ENCODE results near the gene REC114. TPM values are rescaled to one million over a fixed set of nuclear protein-coding genes. Genes with fewer than 3 reads are reported as not detected.

REC114 gene
- total RNA-seq, 1 donor from 2014 or later, result not detected

- Histone ChIP-seq H3K36me3 (peaks cover 11% of the 10 kb centered on the region in 2 donors), H3K9me3 (no peaks in the 10 kb centered on the region), H3K27me3 (no peaks in the 10 kb centered on the region), H3K27ac (no peak overlapping the region), H3K4me3 (no peak overlapping the region), H3K4me1 (peaks cover 32 to 51% of the 10 kb centered on the region in 2 donors)
- TF ChIP-seq, protein P1, sequence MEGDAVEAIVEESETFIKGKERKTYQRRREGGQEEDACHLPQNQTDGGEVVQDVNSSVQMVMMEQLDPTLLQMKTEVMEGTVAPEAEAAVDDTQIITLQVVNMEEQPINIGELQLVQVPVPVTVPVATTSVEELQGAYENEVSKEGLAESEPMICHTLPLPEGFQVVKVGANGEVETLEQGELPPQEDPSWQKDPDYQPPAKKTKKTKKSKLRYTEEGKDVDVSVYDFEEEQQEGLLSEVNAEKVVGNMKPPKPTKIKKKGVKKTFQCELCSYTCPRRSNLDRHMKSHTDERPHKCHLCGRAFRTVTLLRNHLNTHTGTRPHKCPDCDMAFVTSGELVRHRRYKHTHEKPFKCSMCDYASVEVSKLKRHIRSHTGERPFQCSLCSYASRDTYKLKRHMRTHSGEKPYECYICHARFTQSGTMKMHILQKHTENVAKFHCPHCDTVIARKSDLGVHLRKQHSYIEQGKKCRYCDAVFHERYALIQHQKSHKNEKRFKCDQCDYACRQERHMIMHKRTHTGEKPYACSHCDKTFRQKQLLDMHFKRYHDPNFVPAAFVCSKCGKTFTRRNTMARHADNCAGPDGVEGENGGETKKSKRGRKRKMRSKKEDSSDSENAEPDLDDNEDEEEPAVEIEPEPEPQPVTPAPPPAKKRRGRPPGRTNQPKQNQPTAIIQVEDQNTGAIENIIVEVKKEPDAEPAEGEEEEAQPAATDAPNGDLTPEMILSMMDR (IDR thresholded peaks at IDR 0.05), result no peak
- no peak for DNase-seq (ENCODE audit: low spot score in 2 of 2)
- intact Hi-C loops (cut with DNase I), result no loop called here
Observed at GRCh38 chr15:73594109-73594508, 151.1 kb downstream of the REC114 start.

GRCh38 chr15:73596174-73596573, 153.2 kb downstream of the REC114 start:
- Histone ChIP-seq H3K9me3 (no peaks in the 10 kb centered on the region), H3K36me3 (peaks cover 0 to 5% of the 10 kb centered on the region in 2 donors), H3K4me1 (peaks cover 39 to 71% of the 10 kb centered on the region in 2 donors), H3K27me3 (no peaks in the 10 kb centered on the region), H3K27ac (peak overlapping the region; percentile 64 to 81), H3K4me3 (no peak overlapping the region)
- DNase-seq (ENCODE audit: low spot score in 2 of 2), result no peak
- intact Hi-C loops (cut with DNase I), result no loop called here
- TF ChIP-seq, protein P1 (IDR thresholded peaks at IDR 0.05), result no peak

DNA sequence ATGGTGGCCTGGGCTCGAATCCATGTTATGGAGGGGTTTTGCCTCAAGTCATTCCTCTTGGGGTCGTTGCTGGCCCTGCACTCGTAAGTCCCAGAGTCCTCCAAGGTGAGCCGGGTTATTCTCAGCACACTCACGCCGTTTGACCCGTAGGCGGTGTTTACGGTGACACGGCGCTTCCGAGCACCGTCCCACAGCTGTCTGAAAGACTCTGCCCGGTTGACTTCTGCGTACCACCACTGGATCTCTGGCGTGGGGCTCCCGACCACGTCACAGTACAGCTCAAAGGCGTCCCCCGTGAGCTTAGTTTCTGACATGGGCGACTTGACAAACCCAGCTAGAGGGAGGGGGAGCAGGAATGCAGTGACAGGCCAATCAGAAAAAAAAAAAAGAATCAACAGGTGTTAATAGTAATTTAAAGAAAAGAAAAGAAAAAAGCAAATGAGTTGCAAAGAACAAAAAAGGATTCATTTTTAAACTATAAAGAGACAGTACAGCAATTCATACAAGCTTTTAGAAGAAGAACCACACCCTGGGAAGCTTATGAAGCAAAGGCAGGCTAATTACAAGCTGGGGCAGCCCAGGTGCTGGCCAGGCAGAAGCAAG, 154.2 kb downstream of the REC114 start:
- TF ChIP-seq, protein P1 (IDR thresholded peaks at IDR 0.05), result no peak
- no peaks in the 10 kb centered on the region for H3K9me3 ChIP-seq
- peaks cover 42 to 79% of the 10 kb centered on the region in 2 donors for H3K4me1 ChIP-seq
- DNase-seq (ENCODE audit: low spot score in 2 of 2), result no peak
- no peak overlapping the region for H3K4me3 ChIP-seq
- H3K27ac ChIP-seq, result peak overlapping the region; percentile 64 to 81
- no peaks in the 10 kb centered on the region for H3K27me3 ChIP-seq
- intact Hi-C loops (cut with DNase I), result no loop called here
- no peaks in the 10 kb centered on the region for H3K36me3 ChIP-seq

GRCh38 chr15:73598530-73599160, 155.7 kb downstream of the REC114 start:
- H3K27me3 ChIP-seq, result no peaks in the 10 kb centered on the region
- peak overlapping the region; percentile 64 to 81 for H3K27ac ChIP-seq
- peaks cover 42 to 91% of the 10 kb centered on the region in 2 donors for H3K4me1 ChIP-seq
- no peak overlapping the region for H3K4me3 ChIP-seq
- no peaks in the 10 kb centered on the region for H3K9me3 ChIP-seq
- no peaks in the 10 kb centered on the region for H3K36me3 ChIP-seq
- DNase-seq (ENCODE audit: low spot score in 2 of 2), result no peak
- intact Hi-C loops (cut with DNase I), result no loop called here
- TF ChIP-seq, protein P1 (IDR thresholded peaks at IDR 0.05), result no peak

DNA sequence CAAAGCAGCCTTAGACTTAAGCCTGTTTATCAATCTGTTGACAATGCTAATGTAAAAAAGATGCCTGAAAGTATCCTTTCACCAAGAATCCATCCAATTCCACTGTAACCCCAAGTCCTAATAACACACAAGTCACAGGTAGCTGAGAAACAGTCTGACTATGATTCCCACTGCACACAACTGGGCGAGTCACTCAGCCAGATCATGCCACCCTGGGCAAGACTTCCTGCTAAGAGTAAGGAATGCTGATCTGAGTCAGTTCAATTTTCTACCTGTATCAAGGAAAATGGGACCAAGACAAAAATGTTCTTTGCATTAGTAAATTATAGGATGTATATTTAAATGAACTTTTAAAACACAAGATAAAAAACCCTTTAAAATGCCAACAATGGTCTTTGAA, 157.0 kb downstream of the REC114 start:
- H3K4me1 ChIP-seq, result peaks cover 38 to 92% of the 10 kb centered on the region in 2 donors
- H3K27me3 ChIP-seq, result no peaks in the 10 kb centered on the region

More for the DNA sequence above, 157.0 kb downstream of the REC114 start:
- H3K4me3 ChIP-seq, result no peak overlapping the region
- peak overlapping the region; percentile 64 to 81 for H3K27ac ChIP-seq
- no peaks in the 10 kb centered on the region for H3K36me3 ChIP-seq
- TF ChIP-seq, protein P1 (IDR thresholded peaks at IDR 0.05), result no peak
- DNase-seq (ENCODE audit: low spot score in 2 of 2), result no peak
- intact Hi-C loops (cut with DNase I), result loop anchor here (2.0 kb wide), 1 partner anchor 33 kb away; the partner anchor contains the start of gene NPTN
- H3K9me3 ChIP-seq, result no peaks in the 10 kb centered on the region
